NCI-H1694 (cell line): Measurements from ENCODE around the gene RACK1.
"Not testable (repeated sequence)": the region's sequence is repeated elsewhere in the genome, so short reads cannot be mapped to it uniquely, and the experiment has no call there.

Experiments used
- DNase-seq: peaks from one replicate; lab custom pipeline; 2025; lab: John Stamatoyannopoulos, UW

Gene RACK1

DNA sequence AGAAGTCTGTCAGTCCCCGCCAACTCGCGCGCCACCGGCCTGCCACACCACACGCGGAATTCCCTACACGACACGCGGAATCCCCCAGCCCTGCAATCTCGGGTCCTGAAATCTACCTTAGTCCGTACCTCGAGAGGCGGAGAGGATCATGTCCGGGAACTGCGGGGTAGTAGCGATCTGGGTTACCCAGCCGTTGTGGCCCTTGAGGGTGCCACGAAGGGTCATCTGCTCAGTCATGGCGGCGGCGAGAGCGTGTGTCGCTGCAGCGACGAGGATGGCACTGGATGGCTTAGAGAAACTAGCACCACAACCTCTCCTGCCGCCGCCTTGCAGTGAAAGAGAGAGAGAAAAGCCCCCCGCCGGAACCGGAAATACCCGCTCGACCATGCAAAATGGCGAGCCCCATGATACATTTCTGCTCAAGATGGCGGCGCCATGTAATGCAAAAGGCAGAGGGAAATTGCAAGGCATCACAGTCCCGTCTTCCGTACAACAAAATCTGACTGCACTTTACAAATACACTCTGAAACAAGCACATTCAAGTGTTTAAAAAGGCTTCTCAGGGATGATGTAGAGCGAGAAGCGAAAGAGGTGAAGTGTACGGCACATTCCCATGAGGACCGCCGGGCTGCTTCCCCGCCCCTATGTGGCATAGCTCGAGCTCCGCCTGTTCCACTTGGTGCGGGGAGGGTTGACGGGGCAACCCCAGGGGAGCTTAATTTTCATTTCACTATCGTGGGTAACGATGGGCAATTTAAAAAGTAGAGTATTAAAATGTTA lies at the start of gene RACK1:
Gene RACK1, minus strand, starts transcription at position 343 of the 780 bp plus-strand sequence. Its CDS starts 106 bp downstream, at position 237.
- no peak for DNase-seq

DNA sequence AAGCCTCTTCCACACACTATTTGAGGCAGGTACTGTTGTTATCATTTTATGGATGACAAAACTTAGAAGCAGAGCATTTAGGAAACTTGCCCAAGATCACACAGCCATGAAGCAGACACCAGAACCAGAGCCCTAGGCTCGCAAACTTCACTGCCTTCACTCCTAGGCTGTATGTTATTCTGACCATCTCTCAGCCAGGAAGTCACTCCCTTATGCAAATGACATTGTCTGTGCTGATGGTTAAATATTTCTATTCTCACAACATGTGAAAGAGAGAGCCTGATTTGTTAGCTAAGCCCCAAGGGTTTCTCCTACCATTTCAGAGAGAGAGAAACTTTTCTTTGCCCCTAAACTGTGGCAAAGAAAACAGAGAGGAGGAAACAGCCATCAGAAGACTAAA lies 43.6 kb upstream of the RACK1 start:
- DNase-seq = not testable (repeated sequence)

DNA sequence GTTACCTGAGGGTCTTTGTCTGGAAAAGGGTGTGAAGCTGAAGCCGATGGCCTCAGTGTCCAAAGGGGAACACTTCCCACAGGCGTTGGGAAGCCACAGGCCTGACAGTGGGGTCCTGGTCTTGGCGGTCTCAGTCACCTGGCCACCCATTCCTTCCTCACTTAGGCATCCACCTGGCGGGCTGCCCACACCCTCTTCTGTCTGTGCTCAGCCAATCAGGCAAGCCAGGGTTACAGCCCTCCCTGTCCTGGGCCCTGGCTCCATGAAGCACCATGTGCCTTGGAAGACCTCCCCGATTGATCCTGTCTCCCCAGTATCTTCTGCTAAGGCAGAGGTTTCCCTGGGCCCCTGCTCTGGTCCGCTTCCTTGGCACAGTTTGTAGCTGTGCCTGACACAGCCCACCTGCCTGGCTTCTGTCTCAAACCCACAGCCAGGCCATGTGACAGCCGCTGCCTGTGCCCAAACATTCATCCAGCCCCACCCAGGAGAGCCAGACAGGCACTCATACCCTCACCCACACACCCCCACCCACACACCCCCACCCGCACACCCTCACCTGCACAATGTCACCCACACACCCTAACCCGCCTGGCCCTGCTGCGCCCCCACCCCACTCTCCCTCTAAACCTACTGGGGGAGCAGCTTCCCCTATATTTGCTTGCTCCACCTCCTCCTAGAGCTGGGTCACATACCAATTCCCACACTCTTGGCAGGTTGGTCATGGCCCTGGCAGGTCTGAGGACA lies 42.4 kb upstream of the RACK1 start:
- not testable (repeated sequence) for DNase-seq

DNA sequence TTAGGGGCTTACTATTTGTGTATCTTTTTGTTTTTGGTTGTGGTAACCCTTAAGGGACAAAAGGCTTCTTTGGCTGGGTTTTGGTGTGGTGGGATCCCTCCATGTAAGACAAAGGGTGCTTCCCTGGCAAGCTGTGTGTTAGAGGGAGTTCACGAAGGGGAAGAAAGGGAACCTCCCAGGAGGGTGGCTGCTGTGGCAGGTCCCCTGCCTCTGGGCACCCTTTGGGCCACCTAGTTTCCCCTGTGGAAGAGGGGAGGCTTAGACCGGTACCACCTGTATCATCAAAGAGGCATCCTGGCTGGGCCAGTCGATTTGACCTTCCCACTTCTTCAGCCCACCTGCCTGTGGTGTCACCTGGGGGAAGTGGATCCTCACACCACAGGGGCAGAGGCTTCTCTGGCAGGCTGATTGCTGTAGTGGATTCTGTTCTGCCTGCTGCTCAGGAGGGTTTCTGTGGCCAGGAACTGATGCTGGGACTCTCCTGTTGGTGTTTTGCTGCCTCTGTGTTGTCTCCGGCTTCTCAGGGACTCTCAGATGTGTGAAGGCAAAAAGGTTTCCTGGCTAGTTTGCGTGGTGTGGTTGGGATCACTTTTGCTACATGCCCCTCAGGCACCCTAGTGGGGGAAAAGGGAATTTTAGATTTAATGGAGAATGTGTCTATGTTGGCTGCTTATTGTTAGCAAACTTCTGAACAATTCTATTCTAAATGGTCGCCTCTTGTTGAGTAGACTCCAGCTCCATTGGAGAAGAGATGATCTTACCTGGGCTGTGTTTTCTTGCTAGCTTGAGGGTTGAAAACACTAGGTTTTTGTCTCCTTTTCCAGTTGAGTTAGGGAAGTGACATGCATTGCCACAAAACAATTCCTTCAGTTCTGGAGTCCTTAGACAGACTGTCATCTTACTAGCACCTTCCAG lies 40.4 kb upstream of the RACK1 start:
- not testable (repeated sequence) for DNase-seq

DNA sequence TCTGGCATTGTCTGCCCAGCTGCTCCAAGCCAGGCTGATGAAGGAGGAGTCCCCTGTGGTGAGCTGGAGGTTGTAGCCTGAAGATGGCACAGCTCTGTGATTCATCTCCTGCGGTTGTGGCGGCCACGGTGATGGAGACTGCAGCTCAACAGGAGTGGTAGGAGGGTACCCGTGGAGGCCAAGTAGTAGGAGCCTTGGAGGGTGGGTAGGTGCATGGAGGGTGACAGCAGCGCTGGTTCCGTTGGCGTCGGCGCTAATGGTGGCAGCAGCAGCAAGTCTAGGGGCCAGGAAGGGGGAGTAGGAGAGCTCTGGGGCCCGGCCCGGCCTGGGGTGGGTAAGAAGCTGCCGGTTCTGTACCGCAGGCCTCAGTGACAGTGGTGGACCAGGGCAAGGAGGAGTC lies 39.6 kb upstream of the RACK1 start:
- DNase-seq = no peak

DNA sequence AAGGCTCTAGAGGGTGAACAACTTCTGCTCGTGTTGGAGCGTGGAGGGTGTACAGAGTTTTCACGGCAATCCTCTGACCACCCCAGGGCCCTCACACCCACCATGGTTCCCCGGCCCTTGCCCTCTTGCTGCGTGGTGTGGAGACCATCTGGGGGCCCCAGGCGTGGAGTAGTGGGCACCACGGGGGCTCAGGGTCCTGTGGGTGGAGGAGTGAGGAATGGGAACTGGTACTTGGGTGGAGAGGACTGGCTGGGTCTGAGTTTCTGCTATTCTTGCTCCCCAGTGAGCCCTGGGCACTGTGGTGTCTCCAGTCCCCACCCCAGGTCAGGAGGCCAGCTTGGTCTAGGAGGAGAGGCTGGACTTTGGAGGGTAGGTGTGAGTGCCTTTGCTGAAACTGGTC lies 39.2 kb upstream of the RACK1 start:
- no peak for DNase-seq

DNA sequence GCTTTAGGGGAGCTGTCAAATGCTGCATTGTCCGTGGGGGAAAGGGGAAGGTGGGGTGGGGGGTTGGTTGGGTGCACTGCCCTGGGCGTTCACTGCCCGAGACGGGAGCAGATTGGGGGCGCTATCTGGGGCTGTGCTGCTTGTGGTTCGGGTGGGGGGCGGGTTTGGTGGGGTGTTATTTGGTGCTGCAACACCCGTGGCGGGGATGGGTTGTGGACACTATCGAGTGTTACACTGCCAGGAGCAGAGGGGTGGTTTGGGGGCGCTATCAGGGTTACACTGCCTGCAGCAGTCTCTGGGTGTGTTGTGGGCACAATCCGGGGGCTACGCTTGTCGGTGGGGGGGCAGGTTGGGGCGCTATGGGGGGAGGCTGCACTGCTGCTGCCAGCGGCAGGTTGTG lies 38.7 kb upstream of the RACK1 start:
- not testable (repeated sequence) for DNase-seq

DNA sequence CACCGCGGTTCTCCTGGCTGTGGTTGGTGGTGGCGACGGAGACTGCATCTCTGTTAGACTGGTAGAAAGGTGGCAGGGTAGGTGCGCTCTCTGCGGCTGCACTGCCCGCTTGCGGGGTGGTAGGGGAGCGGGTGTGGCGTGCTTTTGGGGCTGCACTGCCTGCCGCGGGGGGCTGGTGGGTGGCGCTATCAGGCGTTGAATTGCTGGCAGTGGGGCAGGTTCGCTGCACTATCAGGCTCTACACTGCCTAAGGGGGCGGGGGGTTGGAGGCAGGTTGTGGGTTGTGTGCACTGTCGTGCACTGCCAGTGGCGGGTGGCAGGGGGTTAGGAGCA lies 38.2 kb upstream of the RACK1 start:
- DNase-seq = no peak

DNA sequence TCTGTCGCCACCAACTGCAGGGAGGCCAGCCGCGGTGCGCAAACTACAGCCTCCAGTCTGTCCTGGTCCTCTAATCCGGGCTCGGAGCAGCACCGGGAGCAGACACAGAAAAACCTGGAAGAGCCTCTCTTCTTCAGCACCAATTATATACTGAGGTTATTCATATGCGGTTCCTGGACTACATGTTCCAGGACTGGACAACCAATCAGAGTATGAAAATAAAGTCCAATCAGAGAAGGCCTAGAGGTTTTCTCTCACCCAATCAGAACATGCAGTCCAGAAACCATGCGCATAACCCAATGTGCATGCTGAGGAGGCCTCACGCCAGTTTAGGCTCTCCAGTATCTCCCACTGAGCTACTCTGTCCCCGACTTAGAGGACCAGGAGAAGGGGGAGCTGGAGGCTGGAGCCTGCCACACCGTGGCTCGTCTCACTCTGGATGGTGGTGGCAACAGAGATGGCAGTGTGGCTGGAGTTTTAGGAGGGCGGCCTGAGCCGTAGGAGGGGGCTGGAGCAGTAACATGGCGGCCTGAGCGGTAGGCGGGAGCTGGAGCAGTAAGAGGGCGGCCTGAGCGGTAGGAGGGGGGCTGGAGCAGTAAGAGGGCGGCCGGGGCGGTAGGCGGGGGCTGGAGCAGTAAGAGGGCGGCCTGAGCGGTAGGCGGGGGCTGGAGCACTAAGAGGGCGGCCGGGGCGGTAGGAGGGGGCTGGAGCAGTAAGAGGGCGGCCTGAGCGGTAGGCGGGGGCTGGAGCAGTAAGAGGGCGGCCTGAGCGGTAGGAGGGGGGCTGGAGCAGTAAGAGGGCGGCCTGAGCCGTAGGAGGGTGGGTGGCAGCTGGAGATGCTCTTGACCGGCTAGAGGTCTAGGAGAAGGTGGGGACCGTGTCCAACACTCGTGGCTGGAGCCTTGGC lies 37.6 kb upstream of the RACK1 start:
- no peak for DNase-seq

DNA sequence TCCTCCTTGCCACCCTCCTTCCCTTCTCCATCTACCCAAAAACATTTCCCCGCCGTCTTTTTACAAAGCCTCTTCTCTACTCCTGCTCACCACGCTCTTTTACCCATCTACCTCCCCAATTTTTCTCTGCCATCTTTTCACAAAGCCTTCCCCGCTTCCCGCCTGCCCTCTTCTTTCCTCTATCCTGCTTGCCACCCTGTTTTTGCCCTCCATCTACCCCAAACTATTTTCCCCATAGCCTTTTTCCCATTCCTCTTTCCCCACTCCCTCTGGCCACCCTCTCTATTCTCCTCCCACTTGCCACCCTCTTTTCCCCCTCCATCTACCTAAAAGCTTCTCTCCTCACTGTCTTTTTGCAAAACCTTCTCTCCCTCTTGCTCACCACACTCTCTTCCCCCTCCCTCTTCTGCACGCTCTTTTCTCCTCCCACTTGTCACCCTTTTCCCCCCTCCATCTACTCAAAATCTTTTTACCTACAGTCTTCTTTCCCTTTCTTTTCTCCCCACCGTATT lies 36.6 kb upstream of the RACK1 start:
- DNase-seq = no peak

DNA sequence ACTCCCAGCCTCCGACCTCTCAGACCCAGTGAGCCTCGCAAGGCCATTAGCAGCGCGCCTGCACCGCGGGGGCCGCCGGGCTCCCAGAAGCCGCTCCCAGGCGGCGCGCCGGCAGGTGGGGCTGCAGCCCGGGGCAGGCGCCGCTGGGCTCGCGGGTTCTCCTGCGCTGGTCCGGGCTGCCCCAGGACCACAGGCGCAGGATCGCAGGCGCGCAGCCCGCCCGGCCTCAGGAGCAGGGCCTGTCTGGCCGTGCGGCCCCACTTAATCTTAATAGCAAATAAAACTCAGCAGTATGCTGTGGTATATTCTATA lies 29.7 kb upstream of the RACK1 start:
- DNase-seq = not testable (repeated sequence)

DNA sequence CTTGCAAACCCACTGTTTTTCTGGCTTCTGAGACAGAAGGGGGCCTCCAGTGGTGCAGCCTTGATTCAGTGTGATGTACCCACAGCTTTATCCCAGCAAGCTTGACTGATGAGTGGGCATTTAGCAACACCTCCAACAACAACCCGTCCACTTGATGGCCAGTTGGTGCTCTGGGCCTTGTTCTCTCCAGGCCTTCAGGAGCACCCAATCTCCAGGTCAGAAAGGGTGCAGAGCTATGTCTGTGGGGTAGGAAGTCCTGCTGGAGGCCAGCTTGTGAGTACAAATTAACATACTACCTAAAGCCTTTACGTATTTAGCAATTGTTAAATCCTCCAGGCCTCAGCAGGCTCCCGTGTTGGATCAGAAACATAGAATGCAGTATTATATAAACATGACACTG lies 27.4 kb upstream of the RACK1 start:
- no peak for DNase-seq

DNA sequence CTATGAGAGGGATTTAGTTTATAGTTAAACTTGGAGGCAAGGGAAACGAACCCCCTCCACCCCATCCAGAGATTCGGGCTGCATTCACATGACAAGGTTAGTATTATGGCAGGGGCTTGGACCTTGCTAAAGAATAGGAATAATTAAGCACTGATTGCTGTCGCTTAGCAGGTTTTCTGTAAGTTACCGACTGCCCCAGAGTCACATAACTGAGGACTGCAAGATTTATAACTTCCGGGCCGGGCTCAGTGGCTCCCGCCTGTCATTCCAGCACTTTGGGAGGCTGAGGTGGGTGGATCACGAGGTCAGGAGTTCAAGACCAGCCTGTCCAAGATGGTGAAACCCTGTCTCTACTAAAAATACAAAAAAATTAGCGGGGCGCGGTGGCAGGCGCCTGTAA lies 24.2 kb upstream of the RACK1 start:
- DNase-seq = not testable (repeated sequence)

DNA sequence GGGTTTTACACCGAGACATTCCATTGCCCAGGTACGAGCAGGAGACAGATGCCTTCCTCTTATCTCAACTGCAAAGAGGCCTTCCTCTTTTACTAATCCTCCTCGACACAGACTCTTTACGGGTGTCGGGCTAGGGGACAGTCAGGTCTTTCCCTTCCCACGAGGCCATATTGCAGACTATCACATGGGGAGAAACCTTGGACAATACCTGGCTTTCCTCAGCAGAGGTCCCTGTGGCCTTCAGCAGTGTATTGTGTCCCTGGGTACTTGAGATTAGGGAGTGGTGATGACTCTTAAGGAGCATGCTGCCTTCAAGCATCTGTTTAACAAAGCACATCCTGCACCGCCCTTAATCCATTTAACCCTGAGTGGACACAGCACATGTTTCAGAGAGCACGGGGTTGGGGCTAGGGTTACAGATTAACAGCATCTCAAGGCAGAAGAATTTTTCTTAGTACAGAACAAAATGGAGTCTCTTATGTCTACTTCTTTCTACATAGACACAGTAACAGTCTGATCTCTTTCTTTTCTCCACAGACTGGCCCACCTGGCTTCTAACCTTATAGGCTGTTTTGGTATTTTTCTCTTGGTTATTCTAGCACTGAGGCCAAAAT lies 23.7 kb upstream of the RACK1 start:
- DNase-seq = not testable (repeated sequence)

DNA sequence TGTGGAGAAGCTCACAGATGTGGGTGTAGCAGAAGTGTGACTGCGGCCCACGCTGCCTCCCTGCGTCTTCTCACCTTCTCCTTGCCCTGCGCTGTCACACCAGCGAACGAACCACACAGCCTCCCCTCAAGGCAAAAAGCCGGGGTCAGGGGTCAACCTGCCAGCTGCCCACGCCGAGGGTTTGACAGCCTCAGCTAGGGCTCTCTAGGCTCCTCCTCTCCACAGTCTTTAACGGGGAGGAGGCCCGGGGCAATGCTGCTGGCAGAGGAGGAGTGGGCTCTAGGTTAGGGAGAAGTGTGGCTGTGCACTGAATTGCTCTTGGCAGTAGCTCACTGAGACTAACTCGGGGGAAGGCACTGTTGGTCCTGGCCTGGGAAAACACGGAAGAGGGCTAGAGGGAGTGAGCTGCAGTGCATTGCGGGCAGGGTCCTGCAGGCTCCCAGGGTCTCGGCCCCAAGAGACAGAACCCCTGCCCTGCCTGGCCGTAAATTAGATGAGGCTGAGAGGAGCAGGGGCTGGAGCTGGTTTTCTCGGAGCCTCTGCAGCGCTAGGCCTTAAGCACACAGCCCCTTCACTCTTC lies 21.5 kb upstream of the RACK1 start:
- no peak for DNase-seq

DNA sequence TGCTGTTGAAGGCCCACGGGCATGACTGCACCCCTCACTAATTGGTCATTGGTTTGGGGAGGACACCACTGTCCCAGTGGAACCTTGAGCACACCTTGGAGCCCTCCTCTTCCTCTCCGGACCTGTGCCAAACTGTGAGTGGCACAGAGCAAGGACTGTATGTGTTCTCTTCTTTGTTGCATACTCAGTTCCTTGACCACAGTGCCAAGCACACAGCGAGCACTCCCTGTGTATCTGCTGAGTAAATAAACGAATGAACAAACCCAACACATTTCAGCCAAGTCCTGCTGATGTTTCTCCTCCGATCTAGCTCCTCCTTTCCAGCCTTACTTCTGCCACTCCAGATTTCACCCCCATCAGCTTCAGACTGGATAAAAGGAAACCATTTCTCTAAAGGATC lies 19.9 kb upstream of the RACK1 start:
- no peak for DNase-seq

DNA sequence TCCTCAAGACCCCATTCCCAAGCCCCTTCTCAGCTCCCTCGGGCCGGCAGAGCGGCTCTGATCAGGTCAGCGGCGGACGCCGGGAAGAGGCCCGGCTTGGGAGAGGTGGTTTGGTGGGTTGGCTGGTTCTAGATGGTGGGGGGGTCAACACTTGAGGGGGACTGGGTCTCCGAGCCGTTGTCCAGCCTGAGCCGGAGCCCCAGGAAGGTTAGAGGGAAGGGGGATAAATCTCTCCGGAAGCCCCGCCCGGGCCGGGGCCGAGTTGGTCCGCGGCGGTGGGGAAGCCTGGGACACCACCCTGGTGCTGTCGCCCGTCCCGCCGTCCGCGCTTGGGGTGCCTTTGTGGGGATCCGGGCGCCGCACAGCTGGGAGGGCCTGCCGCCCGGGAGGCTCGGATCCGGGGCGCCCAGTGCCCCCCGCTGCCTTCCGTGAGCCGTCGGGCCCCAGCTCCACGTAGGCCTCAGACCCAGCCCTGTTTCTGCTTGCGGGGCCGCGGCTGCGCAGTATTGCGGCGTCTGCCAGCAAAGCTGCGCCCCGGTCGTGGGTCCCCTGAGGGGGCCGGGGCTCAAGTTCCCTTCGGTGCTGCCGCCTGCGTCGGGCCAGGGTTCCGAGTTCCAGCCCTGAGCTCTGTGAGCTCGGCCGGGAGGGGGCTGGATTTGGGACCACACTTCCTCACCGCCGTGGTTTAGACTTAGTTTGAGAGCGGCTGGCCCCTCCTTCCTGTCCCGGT lies 17.8 kb upstream of the RACK1 start:
- DNase-seq = no peak

DNA sequence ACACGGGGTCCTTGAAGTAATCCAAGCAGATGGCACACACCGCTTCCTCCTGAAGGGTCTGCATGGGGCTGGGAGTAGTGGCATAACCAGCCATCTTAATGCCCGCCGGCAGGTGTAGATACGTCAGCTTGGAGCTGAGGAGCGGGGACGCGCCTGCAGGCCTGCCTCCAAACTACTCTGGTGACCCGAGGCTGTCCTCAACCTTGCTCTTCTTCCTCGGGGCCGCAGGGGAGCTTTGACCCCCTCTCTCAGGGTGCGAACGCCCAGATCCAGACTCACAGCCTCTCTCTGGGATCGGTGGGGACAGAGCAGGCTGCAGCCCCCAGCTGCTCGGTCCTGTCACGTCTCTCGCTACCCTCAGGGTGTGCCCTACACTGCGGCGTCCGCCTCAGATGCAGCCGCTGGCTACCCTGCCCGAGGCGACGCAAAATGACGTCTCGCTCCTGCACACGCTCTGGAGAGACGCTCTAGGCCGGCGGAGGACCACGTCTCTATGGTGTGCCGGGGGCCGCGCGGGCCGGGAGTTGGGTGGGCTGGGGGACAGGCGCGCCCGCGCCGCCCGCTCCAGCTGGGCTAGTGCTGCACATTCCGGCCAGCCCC lies 17.1 kb upstream of the RACK1 start, which contains the start of gene TRIM52:
Gene TRIM52, minus strand, starts transcription at position 424 of the 600 bp plus-strand sequence. Its CDS starts 330 bp downstream, at position 94.
- no peak for DNase-seq

DNA sequence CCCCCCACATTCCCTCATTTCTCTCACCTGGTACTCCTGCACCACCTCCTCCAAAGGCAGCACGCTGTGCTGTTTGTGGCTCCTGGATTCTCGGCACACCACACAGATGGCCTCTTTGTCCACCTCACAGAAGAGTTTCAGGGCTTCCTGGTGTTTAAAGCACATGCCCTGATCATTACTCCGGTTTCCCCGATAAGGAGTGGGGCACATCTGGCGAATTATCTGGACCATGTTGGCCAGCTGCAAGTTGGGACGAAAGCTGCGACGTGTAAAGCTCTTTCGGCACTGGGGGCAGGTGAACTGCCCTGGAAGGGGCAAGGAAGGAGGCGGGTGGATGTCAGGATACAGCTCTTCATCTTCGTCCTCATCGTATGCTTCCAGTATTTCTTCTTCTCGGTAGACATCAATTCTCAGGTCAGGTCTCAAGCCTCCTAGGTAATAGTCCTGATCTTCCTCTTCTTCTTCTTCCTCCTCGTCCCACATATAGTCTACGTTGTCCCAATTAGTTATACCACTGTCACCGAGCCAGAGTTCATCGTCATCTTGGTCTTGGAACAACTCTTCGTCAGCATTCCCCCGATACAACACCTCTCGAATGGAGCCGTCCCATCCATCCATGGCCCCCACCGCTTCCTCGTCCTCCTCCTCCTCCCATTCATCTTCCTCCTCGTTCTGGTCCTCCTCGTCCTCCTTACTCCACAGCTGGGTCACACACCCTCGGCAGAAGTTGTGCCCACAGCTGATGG lies 16.4 kb upstream of the RACK1 start:
- no peak for DNase-seq
